Stimulated activated CD4-positive, alpha-beta T cell treated with anti-CD3 and anti-CD28 coated beads, TNF-alpha, amount 100 ng/mL, for 4 hours (primary cell): ENCODE data around the gene TTC9C.
A peak's percentile ranks its signal among the peaks of the same experiment; 100 is the strongest.
"Not testable (repeated sequence)": the region's sequence is repeated elsewhere in the genome, so short reads cannot be mapped to it uniquely, and the experiment has no call there.

Experiments used
- DNase-seq, 3 experiments: peaks; one replicate each; pipeline ENCODE4 v3.0.0-alpha.2; 2020; ENCODE audit warnings: low read depth in 3 of 3

Gene TTC9C

DNA sequence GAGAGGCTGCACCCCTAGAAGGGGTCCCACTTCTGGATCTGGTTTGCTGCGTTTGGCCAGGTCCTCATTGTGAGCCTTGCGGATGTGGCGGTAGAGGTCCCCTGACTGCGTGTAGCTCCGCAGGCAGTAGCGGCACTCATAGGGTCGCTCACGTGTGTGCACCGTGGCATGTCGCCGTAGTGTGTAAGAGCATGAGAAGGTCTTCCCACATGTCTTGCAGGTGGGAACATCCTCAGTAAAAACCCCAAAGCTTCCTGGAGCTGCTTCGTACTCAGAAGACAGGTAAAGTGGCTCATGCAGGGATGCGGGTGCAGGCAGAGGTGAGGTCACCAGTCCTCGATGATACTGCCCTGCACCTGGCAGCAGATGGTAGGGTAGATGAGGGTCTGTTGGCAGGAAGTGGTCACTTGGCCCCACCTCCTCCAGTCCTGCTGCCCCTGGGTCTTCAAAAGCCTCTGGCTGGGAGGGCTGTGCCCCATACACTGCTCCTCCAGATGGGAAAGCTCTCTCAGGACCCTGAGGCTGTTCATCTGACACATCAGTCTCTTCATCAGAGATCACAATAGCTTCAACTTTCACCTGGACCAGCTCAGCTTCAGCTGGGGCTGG is 24.0 kb downstream of the TTC9C start:
- no peak for DNase-seq

DNA sequence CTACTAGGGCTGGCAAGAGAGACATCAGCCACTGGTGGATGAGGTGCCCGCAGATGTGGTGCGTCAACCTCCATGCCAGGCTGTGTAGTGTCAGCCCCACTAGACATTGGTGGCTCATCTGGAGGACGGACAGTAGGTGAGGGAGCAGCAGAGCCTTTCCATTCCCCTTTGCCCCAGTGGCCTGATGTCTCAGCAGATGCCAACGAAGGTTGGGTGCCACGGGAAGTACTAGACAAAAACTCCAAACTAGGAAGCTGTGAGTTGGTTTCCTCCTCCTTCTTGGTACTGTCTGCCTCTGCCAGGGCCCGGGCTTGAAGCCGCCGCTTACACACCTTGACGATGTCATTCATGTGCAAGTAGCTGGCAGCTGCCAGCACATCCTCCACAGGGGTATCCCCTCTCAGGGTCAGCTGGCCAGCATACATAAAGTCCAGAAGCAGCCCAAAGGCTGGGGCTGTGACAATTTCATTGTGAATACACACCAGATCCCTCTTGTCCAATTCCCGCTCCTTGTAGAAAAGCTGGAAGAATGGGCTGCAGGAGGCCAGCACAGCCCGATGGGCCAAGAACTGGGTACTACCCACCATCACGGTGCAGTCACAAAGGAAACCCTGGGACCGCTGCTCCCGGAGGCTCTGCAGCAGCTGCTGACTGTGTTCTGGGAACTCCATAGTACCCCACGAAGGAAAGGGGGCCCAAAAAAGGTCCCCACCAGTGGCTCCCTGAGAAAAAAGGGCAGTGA is 24.9 kb downstream of the TTC9C start:
- DNase-seq, result no peak

DNA sequence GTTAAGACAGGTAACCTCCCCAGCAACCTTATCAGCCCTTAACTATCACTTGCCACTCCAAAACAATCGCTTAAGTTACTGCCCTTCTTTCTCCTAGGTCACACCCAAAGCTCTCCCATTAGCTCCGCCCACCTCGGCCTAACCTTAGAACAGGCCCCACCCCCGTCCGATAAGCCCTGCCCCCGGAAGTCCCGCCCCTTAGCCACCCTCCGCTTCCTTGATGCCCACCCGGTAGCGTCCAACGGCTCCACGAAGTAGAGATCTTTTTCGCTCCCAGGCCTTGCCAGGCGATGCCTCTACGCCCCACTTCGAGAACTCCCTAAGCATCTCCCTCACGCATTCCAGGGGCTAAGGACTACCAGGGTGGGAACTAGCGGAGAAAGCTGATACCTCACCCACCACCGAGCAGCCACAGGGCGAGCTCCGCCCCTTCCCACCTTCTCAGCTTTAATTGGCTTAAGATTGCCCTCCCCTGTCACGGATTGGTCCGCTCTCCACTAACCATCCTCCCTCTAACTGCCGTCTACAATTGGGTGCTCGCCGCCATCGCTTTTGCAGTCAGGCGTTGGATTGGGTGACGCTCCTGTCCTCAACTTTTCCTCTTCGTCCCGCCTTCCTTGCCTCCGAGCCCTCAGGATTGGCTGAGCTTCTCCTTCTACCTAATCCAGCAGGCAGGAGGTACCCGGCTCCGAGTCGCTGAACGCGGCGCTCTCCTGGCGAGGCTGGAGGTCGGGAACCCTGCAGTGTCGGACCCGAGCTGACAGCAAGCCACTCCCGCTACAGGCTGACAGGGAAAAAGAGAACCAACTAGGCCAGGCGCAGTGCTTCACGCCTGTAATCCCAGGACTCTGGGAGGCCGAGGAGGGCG is 25.7 kb downstream of the TTC9C start, which contains the start of gene ZBTB3:
Gene ZBTB3, minus strand, starts transcription at position 425 of the 868 bp plus-strand sequence. CDS start 496 bp downstream, outside the sequence.
- peak; percentile 94 to 96 (median 94) for DNase-seq

DNA sequence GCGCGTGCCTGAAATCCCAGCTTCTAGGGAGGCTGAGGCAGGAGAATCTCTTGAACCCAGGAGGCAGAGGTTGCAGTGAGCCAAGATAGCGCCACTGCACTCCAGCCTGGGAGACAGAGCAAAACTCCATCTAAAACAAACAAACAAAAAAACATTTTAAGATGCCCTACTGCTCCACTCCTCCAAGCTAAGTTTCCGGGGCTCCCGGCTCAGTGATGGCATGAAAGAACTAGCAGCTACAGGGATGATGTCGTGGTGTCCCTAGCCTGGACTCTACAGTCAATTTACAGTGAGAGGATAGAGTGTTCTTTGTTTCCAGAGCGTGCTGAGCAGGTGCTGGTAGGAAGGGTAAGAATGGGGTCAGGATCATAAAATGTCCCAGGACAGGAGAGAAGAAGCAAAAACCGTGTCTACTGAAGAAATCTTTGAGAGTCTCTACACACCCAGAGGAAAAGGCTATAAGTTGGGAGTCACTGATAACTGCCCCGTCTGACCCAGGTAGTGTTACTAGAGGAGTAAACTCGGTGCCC is 26.9 kb downstream of the TTC9C start:
- no peak for DNase-seq

DNA sequence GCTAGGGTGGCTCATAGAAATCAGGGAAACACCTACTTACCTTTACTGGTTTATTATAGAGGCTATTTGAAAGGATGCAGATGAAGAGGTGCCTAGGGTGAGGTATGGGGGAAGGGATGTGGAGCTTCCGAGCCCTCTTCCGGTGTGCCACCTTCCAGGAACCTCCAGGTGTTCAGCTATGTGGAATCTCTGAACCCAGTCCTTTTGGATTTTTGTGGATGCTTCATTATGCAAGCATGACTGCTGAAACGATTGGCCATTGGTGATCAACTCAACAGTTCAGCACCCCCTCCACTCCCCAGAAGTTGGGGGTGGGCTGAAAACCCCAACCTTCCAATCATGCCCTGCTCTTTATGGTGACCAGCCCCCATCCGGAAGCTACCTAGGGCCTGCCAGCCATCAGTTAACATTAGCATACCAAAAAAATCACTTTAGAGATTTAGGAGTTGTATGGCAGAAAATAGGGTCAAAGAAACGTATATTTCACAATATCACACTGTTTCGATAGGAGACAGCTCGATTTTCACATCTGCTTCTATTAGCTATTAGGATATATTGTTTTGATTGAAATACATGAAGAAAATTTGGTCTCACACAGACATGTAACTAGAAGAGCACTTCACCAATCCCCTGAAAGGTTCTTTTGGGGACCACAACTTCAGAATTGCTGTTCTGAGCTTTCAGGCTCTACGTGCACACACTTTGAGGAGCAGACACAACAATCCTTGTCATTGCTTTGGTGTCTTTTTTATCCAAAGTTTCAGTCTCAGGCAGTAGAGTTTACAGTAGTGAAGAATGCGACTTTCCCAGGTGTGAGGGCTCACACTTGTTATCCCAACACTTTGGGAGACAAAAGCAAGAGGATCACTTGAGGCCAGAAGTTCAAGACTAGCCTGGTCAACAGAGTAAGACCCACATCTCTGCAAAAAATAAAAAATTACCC is 29.8 kb downstream of the TTC9C start:
- no peak for DNase-seq

DNA sequence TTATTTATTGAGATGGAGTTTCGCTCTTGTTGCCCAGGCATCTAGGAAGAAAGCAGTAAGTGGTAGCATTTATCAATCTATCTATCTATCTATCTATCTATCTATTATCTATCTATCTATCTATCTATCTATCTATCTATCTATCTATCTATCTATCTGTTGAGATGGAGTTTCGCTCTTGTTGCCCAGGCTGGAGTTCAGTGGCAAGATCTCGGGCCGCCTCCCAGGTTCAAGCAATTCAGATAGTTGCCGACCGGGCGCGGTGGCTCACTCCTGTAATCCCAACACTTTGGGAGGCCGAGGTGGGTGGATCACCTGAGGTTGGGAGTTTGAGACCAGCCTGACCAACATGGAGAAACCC is 32.6 kb downstream of the TTC9C start:
- DNase-seq, result not testable (repeated sequence)

DNA sequence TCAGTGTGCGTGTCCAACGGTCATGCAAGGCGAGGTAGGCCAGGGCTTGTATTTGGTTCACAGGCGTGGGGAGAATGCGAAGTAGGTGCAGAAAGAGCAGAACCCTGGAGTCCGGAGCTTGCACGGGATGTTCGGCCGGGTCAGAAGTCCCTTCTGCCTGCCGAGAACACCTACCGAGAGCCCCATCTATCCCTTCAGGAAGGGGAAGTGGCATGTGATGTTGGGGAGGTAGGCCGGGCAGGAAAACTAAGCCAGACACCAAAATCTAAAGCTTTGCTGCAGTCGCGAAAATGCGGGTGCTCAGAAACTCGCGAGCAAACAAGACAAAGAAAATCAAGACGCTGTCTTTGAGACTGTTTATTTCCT is 42.5 kb downstream of the TTC9C start:
- DNase-seq, result no peak

DNA sequence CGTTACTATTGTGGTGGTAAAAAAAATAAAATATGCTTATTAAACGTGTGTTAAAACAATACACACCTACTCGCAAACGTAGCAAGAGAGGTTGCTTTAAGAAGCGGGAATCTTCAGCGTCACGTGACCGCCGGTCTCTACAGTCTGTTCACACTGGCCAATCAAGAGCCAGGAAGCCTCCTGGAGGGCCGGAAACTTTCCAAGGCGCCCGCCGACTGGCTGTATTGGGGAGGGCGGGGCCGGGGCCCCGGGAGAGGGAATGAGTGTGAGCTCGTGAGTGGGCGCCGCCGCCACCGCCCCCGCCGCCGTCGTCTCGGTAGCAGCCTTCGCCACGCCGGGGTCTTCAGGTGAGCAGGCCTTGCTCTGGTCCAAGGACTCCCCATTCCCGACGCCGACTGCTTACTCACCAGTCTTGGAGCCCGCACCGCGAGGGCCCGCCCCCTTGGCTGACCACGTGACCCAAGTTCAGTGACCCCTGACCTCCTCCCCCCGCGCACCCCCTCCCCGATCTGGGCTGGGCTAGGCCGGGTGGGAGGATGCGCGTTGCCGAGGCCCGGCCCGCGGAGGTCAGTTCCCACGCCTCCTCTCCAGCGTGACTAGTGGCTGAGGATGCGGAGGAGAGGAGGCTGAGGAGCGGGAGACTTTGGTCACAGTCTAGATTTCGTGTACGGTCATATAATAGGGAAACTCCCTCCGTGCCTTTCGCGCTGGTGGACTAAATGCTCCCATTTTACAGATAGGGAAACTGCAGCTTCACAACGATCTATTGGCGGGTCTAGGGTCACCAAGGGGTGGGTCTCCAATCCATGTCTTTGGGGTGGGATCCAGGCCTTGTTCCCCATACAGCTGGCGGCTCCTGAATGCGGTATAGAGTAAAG is 43.1 kb downstream of the TTC9C start, which contains the start of gene TAF6L:
Gene TAF6L, plus strand, starts transcription at position 253 of the 878 bp plus-strand sequence. CDS start 4,388 bp downstream, outside the sequence.
- DNase-seq, result peak; percentile 85 to 89 (median 85)

DNA sequence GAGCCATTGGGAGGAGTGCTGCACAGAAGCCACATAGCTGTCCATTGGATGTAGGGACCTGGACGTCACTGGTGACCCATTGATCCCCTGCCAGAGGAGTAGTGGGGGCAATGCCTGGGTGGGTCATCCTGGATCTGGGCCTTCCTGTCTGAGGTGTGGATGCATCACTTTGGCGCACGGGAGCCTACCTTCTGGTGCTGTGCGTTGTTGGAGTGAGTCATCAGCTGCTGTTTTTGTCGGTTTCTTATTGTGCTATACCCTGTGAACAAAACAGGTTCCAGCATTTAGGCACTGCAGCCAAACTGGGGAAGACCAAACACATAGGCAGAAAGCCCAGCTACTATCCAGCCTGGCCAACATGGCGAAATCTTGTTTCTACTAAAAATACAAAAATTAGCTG is 46.1 kb downstream of the TTC9C start:
- no peak for DNase-seq

DNA sequence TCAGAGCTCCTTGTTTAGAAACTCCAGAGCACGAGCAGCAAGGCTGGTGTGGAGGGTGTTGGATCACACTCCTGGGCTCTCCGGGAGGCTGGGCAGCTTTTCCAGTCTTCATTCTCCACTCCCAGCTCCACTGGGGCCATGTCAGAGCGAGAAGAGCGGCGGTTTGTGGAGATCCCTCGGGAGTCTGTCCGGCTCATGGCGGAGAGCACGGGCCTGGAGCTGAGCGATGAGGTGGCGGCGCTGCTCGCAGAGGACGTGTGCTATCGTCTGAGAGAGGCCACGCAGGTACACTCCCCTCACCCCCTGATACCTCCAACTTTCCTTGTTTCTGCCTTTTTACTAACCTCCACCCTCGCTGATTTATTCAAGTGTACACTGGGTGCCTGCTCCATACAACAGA is 47.4 kb downstream of the TTC9C start:
- no peak for DNase-seq

DNA sequence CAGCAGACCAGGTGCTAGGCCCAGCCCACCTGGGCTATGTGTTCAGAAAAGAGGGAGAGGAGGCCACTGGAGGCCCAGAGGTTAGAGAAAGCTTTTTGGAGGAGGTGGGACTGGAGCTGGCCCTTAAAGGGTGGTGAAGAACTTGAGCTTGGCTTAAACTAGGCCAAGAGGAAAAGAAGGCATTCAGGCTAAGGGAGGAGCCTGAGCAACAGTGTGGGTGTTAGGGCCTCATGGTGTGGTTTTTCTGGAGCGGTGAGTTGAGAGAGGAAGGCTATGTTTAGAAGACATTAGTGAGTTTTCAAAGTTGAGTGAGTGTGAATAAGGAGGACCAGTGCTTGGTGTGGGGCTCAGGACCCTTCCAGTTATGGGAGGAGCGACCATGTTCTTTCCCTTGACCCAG is 49.1 kb downstream of the TTC9C start:
- no peak for DNase-seq

DNA sequence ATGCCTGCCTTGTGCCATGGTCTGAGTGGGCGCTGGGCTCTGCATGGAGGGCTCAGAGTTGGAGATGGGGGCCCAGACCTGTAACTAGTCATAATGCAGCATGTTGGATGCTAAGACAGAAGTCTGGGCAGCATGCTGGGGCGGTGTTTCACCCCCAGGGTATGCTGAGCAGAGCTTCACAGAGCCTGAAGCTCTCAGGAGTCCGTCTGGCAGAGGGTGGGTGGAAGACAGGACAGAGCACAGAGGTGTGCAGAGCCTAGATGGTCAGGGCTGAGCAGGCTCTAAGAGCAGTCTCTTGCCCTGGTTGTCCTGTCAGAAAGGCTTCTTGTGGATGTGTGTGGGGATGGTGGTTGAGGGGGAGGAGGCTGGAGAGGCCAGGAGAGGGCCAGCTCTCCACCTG is 50.2 kb downstream of the TTC9C start:
- DNase-seq, result no peak

DNA sequence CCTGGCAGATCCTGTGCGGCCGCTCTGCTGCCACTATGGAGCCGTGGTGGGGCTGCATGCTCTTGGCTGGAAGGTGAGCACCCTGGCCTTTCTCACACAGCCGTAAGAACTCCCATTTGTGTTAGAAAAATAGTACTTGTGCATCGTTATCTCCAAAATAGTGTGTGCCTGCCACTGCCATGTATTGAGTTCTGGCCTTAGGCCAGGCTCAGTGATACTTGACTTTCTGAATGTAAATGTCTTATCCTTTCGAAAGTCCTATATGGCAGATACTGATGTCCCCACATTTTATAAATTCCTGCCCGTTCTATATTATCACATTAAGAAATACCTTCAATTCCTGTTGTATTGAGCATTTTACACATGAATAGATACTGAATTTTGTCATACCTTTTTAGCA is 54.5 kb downstream of the TTC9C start:
- no peak for DNase-seq

DNA sequence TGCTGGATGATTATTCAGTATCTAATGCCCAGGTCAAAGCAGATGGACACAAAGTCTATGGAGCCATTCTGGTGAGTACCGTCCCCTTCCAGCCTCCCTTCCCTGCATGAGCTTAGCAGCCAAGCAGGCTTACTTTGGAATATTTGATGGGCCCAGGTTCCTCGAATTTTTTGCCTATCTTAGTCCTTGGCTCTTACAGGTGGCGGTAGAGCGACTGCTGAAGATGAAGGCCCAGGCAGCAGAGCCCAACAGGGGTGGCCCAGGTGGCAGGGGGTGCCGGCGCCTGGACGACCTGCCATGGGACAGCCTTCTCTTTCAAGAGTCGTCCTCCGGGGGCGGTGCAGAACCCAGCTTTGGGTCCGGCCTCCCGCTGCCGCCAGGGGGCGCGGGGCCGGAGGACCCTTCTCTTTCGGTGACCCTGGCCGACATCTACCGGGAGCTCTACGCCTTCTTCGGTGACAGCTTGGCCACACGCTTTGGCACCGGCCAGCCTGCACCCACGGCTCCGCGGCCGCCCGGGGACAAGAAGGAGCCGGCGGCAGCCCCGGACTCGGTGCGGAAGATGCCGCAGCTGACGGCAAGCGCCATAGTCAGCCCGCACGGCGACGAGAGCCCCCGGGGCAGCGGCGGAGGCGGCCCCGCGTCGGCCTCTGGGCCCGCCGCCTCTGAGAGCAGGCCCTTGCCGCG is 58.2 kb downstream of the TTC9C start:
- peak; percentile 70 to 74 (median 73) for DNase-seq

DNA sequence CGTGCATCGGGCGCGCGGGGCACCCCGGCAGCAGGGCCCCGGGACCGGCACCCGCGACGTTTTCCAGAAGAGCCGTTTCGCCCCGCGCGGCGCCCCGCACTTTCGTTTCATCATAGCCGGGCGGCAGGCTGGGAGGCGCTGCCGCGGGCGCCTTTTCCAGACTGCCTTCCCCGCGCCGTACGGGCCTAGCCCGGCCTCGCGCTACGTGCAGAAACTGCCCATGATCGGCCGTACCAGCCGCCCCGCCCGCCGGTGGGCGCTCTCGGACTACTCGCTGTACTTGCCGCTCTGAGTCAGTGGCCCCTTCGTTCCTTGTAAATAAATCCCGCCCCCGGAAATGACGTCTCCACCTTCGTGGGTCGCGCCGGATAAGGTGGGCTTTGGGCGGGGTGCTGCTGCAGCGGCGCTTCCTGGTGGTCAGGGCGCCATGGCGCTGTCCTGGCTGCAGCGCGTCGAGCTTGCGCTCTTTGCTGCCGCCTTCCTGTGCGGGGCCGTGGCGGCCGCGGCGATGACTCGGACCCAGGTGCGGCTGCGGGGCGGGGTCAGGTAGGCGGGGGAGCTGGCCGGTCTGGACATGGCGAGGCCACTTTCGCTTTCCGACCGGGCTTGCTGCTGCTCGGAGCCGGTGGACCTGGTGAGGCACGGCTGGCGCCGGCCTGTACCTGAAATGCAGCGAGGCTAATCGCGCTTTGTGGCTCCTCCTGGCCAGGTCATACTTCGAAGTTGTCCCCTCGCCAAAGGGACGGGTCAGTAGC is 58.9 kb downstream of the TTC9C start, which contains the start of gene TMEM179B:
Gene TMEM179B, plus strand, starts transcription at position 398 of the 755 bp plus-strand sequence. Its CDS starts 30 bp downstream, at position 428.
- DNase-seq, result peak; percentile 92 to 97 (median 97)
